Neural progenitor cell (in vitro differentiated cells): ENCODE results near the gene TSPAN15. TPM values are rescaled to one million over a fixed set of nuclear protein-coding genes. Genes with fewer than 3 reads are reported as not detected.

Experiments used
- DNase-seq: peaks from one replicate; pipeline ENCODE4 v3.0.0-alpha.2; 2016; ENCODE audit warnings: low spot score
- H2AFZ ChIP-seq: fragments of 200-600 bp; sonication (generic); replicated peaks from 2 replicates; pipeline ENCODE4 v1.6.1; 2016; ENCODE audit warnings: antibody characterized with exemption
- H3F3A ChIP-seq: fragments of 200-600 bp; sonication (generic); 2 replicates; pipeline ENCODE4 v1.6.1; 2016; ENCODE audit warnings: antibody characterized with exemption, low read depth
- H3K27ac ChIP-seq: fragments of 200-600 bp; sonication (generic); 2 replicates; pipeline ENCODE4 v1.5.1; 2016; ENCODE audit warnings: mild to moderate bottlenecking
- H3K27me3 ChIP-seq: fragments of 200-600 bp; sonication (generic); 2 replicates; pipeline ENCODE4 v1.6.1; 2016; ENCODE audit warnings: mild to moderate bottlenecking, moderate library complexity
- H3K36me3 ChIP-seq: fragments of 200-600 bp; sonication (generic); 2 replicates; pipeline ENCODE4 v1.5.1; 2016
- H3K4me1 ChIP-seq: fragments of 200-600 bp; sonication (generic); 2 replicates; pipeline ENCODE4 v1.6.1; 2016; ENCODE audit warnings: mixed run types
- H3K4me2 ChIP-seq: fragments of 200-600 bp; sonication (generic); 2 replicates; pipeline ENCODE4 v1.6.1; 2016
- H3K4me3 ChIP-seq: fragments of 200-600 bp; sonication (generic); 2 replicates; pipeline ENCODE4 v1.5.1; 2016
- H3K79me2 ChIP-seq: fragments of 200-600 bp; sonication (generic); 2 replicates; pipeline ENCODE4 v1.6.1; 2016; ENCODE audit warnings: low read depth
- H3K9ac ChIP-seq: fragments of 200-600 bp; sonication (generic); 2 replicates; pipeline ENCODE4 v1.6.1; 2016
- H3K9me3 ChIP-seq: fragments of 200-600 bp; sonication (generic); 2 replicates; pipeline ENCODE4 v1.5.1; 2016; ENCODE audit warnings: low read depth
- H4K20me1 ChIP-seq: fragments of 200-600 bp; sonication (generic); 2 replicates; pipeline ENCODE4 v1.6.1; 2016; ENCODE audit warnings: low read depth
- H3K27ac Mint-ChIP-seq: 3 replicates; pipeline ENCODE4 v1.8.0; 2021; ENCODE audit warnings: mixed read lengths
- H3K27me3 Mint-ChIP-seq: 2 replicates; pipeline ENCODE4 v1.8.0; 2022; ENCODE audit warnings: low read depth, mild to moderate bottlenecking, inconsistent platforms, moderate library complexity, mixed read lengths; ENCODE audit not compliant: insufficient read depth
- H3K36me3 Mint-ChIP-seq: 3 replicates; pipeline ENCODE4 v1.8.0; 2021; ENCODE audit warnings: mixed read lengths
- H3K4me1 Mint-ChIP-seq: 3 replicates; pipeline ENCODE4 v1.8.0; 2021; ENCODE audit warnings: mixed read lengths
- H3K4me3 Mint-ChIP-seq: 3 replicates; pipeline ENCODE4 v1.8.0; 2021; ENCODE audit warnings: mild to moderate bottlenecking, moderate library complexity, mixed read lengths
- H3K9me3 Mint-ChIP-seq: 3 replicates; pipeline ENCODE4 v1.8.0; 2020; ENCODE audit warnings: mixed read lengths
- CTCF ChIP-seq: fragments of 200-600 bp; sonication (generic); IDR thresholded peaks from 2 replicates; pipeline ENCODE4 v1.5.1; 2017; ENCODE audit warnings: antibody characterized with exemption, mild to moderate bottlenecking
- EZH2 ChIP-seq: fragments of 200-600 bp; sonication (generic); IDR thresholded peaks from 2 replicates; pipeline ENCODE4 v1.6.1; 2017; ENCODE audit warnings: antibody characterized with exemption, mild to moderate bottlenecking, moderate library complexity
- EZH2phosphoT487 ChIP-seq: fragments of 200-600 bp; sonication (generic); IDR thresholded peaks from 2 replicates; pipeline ENCODE4 v1.6.1; 2017; ENCODE audit warnings: antibody characterized with exemption
- total RNA-seq: library from RNA; depleted of rRNA; stranded (reverse); fragments of >200 nt; gene quantifications from 2 replicates; pipeline ENCODE4 v1.2.3, GENCODE V29; 2015; ENCODE audit warnings: low replicate concordance

Gene TSPAN15
- total RNA-seq, 1 donor from 2014 or later: 6.8 TPM

GRCh38 chr10:69508738-69509340 is 57.6 kb downstream of the TSPAN15 start:
- H3F3A ChIP-seq: no peaks in the 10 kb centered on the region
- no peaks in the 10 kb centered on the region for H3K79me2 ChIP-seq
- H2AFZ ChIP-seq: no peak overlapping the region
- H3K9ac ChIP-seq: no peak overlapping the region
- H3K27me3 Mint-ChIP-seq: peaks cover 5% of the 10 kb centered on the region
- H3K4me1 Mint-ChIP-seq: peaks cover 3% of the 10 kb centered on the region
- H3K36me3 ChIP-seq: no peaks in the 10 kb centered on the region
- H3K27ac ChIP-seq: no peak overlapping the region
- H3K9me3 Mint-ChIP-seq: no peaks in the 10 kb centered on the region
- no peaks in the 10 kb centered on the region for H3K9me3 ChIP-seq
- peaks cover 31% of the 10 kb centered on the region for H3K27me3 ChIP-seq
- H3K36me3 Mint-ChIP-seq: no peaks in the 10 kb centered on the region
- H3K27ac Mint-ChIP-seq: no peak overlapping the region
- no peak for TF ChIP-seq EZH2phosphoT487
- no peak for TF ChIP-seq EZH2
- no peak for TF ChIP-seq CTCF
- no peaks in the 10 kb centered on the region for H4K20me1 ChIP-seq
- H3K4me3 Mint-ChIP-seq: no peak overlapping the region
- no peak overlapping the region for H3K4me2 ChIP-seq
- H3K4me3 ChIP-seq: no peak overlapping the region
- no peaks in the 10 kb centered on the region for H3K4me1 ChIP-seq
- DNase-seq: no peak

GRCh38 chr10:69512901-69513300 is 61.6 kb downstream of the TSPAN15 start:
- peaks cover 8% of the 10 kb centered on the region for H3K27me3 Mint-ChIP-seq

GRCh38 chr10:69513617-69514016 is 62.4 kb downstream of the TSPAN15 start:
- H3K4me3 Mint-ChIP-seq: no peak overlapping the region
- Histone ChIP-seq H3K4me1 (no peaks in the 10 kb centered on the region), H3K4me3 (no peak overlapping the region), H3K4me2 (no peak overlapping the region), H3K9ac (no peak overlapping the region), H3K27ac (no peak overlapping the region), H3K36me3 (no peaks in the 10 kb centered on the region), H3K27me3 (peaks cover 44% of the 10 kb centered on the region), H3F3A (no peaks in the 10 kb centered on the region), H2AFZ (no peak overlapping the region), H3K79me2 (no peaks in the 10 kb centered on the region), H4K20me1 (peaks cover 5% of the 10 kb centered on the region), H3K9me3 (no peaks in the 10 kb centered on the region)
- peaks cover 8% of the 10 kb centered on the region for H3K27me3 Mint-ChIP-seq
- no peaks in the 10 kb centered on the region for H3K9me3 Mint-ChIP-seq
- DNase-seq: no peak
- TF ChIP-seq CTCF: no peak
- TF ChIP-seq EZH2: no peak
- TF ChIP-seq EZH2phosphoT487: no peak
- H3K36me3 Mint-ChIP-seq: no peaks in the 10 kb centered on the region
- no peaks in the 10 kb centered on the region for H3K4me1 Mint-ChIP-seq
- no peak overlapping the region for H3K27ac Mint-ChIP-seq

More at GRCh38 chr10:69512901-69513300, 61.6 kb downstream of the TSPAN15 start:
- Histone ChIP-seq H3K27ac (no peak overlapping the region), H3K9me3 (no peaks in the 10 kb centered on the region), H3F3A (no peaks in the 10 kb centered on the region), H4K20me1 (peaks cover 5% of the 10 kb centered on the region), H3K4me2 (no peak overlapping the region), H2AFZ (no peak overlapping the region), H3K9ac (no peak overlapping the region), H3K36me3 (no peaks in the 10 kb centered on the region), H3K4me3 (no peak overlapping the region), H3K27me3 (peaks cover 44% of the 10 kb centered on the region), H3K4me1 (no peaks in the 10 kb centered on the region), H3K79me2 (no peaks in the 10 kb centered on the region)
- Mint-ChIP-seq H3K36me3 (no peaks in the 10 kb centered on the region), H3K9me3 (no peaks in the 10 kb centered on the region), H3K27ac (no peak overlapping the region), H3K4me3 (no peak overlapping the region), H3K4me1 (no peaks in the 10 kb centered on the region)
- DNase-seq: no peak
- TF ChIP-seq EZH2 (no peak), CTCF (no peak), EZH2phosphoT487 (no peak)
